Esophagus squamous epithelium (tissue), 5 donors: Measurements from ENCODE around the gene TMEM9. TPM values are rescaled to one million over a fixed set of nuclear protein-coding genes. Genes with fewer than 3 reads are reported as not detected.

Experiments
- DNase-seq: peaks from one replicate; lab custom pipeline; 2025; lab: John Stamatoyannopoulos, UW
- H3K27ac ChIP-seq, 4 donors: fragments of 200-600 bp; sonication (generic); one replicate each; pipeline ENCODE4 v1.5.1; 2016 to 2019; ENCODE audit warnings: mild to moderate bottlenecking in 1 of 4
- H3K27me3 ChIP-seq, 4 donors: fragments of 200-600 bp; sonication (generic); 1 replicate in 3 of 4; 2 replicates in 1 of 4; pipeline versions ENCODE4 v1.5.1 to v1.6.0; 2017 to 2021; ENCODE audit warnings: antibody characterized with exemption in 1 of 4
- H3K36me3 ChIP-seq, 3 donors: fragments of 200-600 bp; sonication (generic); one replicate each; pipeline ENCODE4 v1.5.1; 2016 to 2019
- H3K4me1 ChIP-seq, 3 donors: fragments of 200-600 bp; sonication (generic); one replicate each; pipeline ENCODE4 v1.5.1; 2017 to 2019
- H3K4me3 ChIP-seq, 4 donors: fragments of 200-600 bp; sonication (generic); 1 replicate in 3 of 4; 2 replicates in 1 of 4; pipeline ENCODE4 v1.5.1; 2016 to 2019; ENCODE audit warnings: mild to moderate bottlenecking in 2 of 4, moderate library complexity in 1 of 4
- H3K9me3 ChIP-seq, 3 donors: fragments of 200-600 bp; sonication (generic); one replicate each; pipeline ENCODE4 v1.5.1; 2016 to 2019
- POLR2A ChIP-seq, 4 donors: fragments of 450-650 bp; IDR thresholded peaks; one replicate each; pipeline ENCODE4 v1.6.1; 2017; ENCODE audit warnings: antibody characterized with exemption in 4 of 4, mild to moderate bottlenecking in 4 of 4, moderate library complexity in 3 of 4
- WGBS, 2 donors: methylation state at CpG; one replicate each; pipeline ENCODE4 v1.1.5; 2018; 5-methylcytosine and 5-hydroxymethylcytosine counted together
- intact Hi-C: fragments of 100-400 bp; cut with DNase I; formaldehyde crosslinking; loops from one replicate; pipeline ENCODE4 v1.15.0; 2022
- total RNA-seq, 4 donors: library from RNA; depleted of rRNA; stranded (reverse); fragments of >200 nt; gene quantifications; one replicate each; pipeline ENCODE4 v1.1.0, GENCODE V29; 2016
- TF ChIP-seq, protein P1 (sequence below), 6 experiments: fragments of 450-650 bp in 4 of 6; fragments of 200-600 bp in 2 of 6; sonication (generic) in 2 of 6; IDR thresholded peaks; one replicate each; pipeline ENCODE4 v1.5.1; 2016 to 2019; ENCODE audit warnings: antibody characterized with exemption in 6 of 6, mild to moderate bottlenecking in 4 of 6, moderate library complexity in 4 of 6
- donor health status: DM: yes; HTN: yes; CAD: no.

The TMEM9 gene
- total RNA-seq, 4 donors from 2014 or later = 17.7 to 62.3 (median 30.3) TPM

DNA sequence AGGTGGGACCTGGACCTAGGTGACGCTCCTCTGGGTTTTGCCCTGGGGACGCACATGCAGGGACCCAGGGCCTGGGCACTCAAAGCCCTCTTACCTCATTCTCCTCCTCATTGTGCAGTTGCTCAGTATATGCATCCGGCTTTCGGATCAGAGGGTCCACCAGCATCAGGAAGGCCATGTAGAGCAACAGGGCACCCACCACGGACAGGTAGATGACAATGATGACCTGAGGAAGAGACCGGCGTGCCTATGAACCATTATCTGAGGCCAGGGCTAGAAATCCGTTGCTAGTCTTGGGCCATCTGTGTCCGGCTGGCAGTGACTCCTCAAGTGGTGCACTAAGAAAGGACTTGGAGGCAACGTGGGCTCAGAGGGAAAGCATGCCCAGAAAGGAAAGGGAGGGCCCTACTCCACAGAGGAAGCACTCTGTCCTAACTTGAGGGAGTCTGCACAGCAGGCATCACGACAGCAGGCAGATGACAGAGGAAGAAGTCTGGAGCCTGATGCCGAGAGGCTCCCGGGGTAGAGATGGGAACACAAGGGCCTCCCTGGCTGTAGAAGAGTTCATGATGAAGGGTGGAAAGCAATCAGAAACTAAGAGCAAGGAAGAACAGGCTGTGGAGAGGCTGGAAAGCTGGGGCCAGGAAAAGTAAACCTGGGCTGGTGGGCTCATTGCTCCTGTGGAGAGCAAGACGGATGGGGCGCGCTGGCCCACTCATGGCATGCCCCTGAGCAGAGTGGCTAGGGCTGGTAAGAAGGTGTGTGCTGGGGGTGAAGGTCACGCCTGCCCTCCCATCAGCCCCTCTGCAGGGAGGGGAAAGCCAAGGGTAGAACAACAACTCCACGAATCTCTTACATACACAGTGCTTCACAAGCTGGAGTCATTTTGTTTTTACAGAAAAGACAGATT lies 10.3 kb downstream of the TMEM9 start:
- intact Hi-C loops = no loop called here
- Histone ChIP-seq H3K27ac (no peak overlapping the region), H3K4me1 (peaks cover 0 to 40% (median 5%) of the 10 kb centered on the region in 3 donors), H3K36me3 (peaks cover 0 to 96% (median 29%) of the 10 kb centered on the region in 3 donors), H3K27me3 (peaks cover 0 to 3% (median 0%) of the 10 kb centered on the region in 4 donors), H3K9me3 (no peaks in the 10 kb centered on the region), H3K4me3 (no peak overlapping the region)
- 79 to 88% methylated on average over 9 to 15 of the region's 18 CpGs for WGBS, 2 donors
- DNase-seq = no peak
- no peak for TF ChIP-seq POLR2A (IDR thresholded peaks at IDR 0.05)
- TF ChIP-seq, protein P1, sequence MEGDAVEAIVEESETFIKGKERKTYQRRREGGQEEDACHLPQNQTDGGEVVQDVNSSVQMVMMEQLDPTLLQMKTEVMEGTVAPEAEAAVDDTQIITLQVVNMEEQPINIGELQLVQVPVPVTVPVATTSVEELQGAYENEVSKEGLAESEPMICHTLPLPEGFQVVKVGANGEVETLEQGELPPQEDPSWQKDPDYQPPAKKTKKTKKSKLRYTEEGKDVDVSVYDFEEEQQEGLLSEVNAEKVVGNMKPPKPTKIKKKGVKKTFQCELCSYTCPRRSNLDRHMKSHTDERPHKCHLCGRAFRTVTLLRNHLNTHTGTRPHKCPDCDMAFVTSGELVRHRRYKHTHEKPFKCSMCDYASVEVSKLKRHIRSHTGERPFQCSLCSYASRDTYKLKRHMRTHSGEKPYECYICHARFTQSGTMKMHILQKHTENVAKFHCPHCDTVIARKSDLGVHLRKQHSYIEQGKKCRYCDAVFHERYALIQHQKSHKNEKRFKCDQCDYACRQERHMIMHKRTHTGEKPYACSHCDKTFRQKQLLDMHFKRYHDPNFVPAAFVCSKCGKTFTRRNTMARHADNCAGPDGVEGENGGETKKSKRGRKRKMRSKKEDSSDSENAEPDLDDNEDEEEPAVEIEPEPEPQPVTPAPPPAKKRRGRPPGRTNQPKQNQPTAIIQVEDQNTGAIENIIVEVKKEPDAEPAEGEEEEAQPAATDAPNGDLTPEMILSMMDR (IDR thresholded peaks at IDR 0.05) = no peak

- H3K4me3 ChIP-seq = no peak overlapping the region
- 90 to 92% methylated on average over 9 to 14 of the region's 16 CpGs for WGBS, 2 donors
- no peak overlapping the region for H3K27ac ChIP-seq
- intact Hi-C loops = no loop called here
- H3K36me3 ChIP-seq = peaks cover 0 to 91% (median 29%) of the 10 kb centered on the region in 3 donors
- H3K27me3 ChIP-seq = peaks cover 0 to 3% (median 0%) of the 10 kb centered on the region in 4 donors
- no peak for DNase-seq
- H3K9me3 ChIP-seq = no peaks in the 10 kb centered on the region
- TF ChIP-seq, protein P1 (IDR thresholded peaks at IDR 0.05) = no peak
- no peak for TF ChIP-seq POLR2A (IDR thresholded peaks at IDR 0.05)
- H3K4me1 ChIP-seq = peaks cover 4 to 49% (median 9%) of the 10 kb centered on the region in 3 donors
Observed at GRCh38 chr1:201142849-201143725, 11.2 kb downstream of the TMEM9 start.

- Histone ChIP-seq H3K27me3 (peaks cover 0 to 3% (median 0%) of the 10 kb centered on the region in 4 donors), H3K27ac (no peak overlapping the region), H3K4me1 (peaks cover 13 to 57% (median 15%) of the 10 kb centered on the region in 3 donors), H3K9me3 (no peaks in the 10 kb centered on the region), H3K4me3 (no peak overlapping the region), H3K36me3 (peaks cover 0 to 82% (median 29%) of the 10 kb centered on the region in 3 donors)
- DNase-seq = no peak
- TF ChIP-seq, protein P1 (IDR thresholded peaks at IDR 0.05) = no peak
- no peak for TF ChIP-seq POLR2A (IDR thresholded peaks at IDR 0.05)
- WGBS, 2 donors = 81 to 84% methylated on average over 12 of the region's 16 CpGs
- intact Hi-C loops = no loop called here
Observed at GRCh38 chr1:201142011-201142848, 12.0 kb downstream of the TMEM9 start.

GRCh38 chr1:201141418-201141817 lies 12.9 kb downstream of the TMEM9 start:
- Histone ChIP-seq H3K4me1 (peaks cover 18 to 66% (median 21%) of the 10 kb centered on the region in 3 donors), H3K27me3 (peaks cover 0 to 3% (median 0%) of the 10 kb centered on the region in 4 donors), H3K36me3 (peaks cover 0 to 74% (median 23%) of the 10 kb centered on the region in 3 donors), H3K4me3 (no peak overlapping the region), H3K9me3 (no peaks in the 10 kb centered on the region), H3K27ac (no peak overlapping the region)
- intact Hi-C loops = no loop called here
- no peak for DNase-seq
- no peak for TF ChIP-seq POLR2A (IDR thresholded peaks at IDR 0.05)
- TF ChIP-seq, protein P1 (IDR thresholded peaks at IDR 0.05) = no peak
- 88 to 89% methylated on average over 4 to 5 of the region's 5 CpGs for WGBS, 2 donors
